OCI-LY3 (cell line): ENCODE measurements around the gene USP27X.

ENCODE experiments used
- EZH2phosphoT487 ChIP-seq: fragments of 200-600 bp; shearing (Covaris generic); IDR thresholded peaks from 2 replicates; pipeline ENCODE4 v1.6.1; 2018; ENCODE audit warnings: antibody characterized with exemption, mixed run types, low read depth
- TF ChIP-seq, protein P1 (sequence below): fragments of 200-600, 300-600 bp; sonication (generic); IDR thresholded peaks from 2 replicates; pipeline ENCODE4 v1.5.1; 2014; ENCODE audit warnings: antibody characterized with exemption, low read length, low read depth

DNA sequence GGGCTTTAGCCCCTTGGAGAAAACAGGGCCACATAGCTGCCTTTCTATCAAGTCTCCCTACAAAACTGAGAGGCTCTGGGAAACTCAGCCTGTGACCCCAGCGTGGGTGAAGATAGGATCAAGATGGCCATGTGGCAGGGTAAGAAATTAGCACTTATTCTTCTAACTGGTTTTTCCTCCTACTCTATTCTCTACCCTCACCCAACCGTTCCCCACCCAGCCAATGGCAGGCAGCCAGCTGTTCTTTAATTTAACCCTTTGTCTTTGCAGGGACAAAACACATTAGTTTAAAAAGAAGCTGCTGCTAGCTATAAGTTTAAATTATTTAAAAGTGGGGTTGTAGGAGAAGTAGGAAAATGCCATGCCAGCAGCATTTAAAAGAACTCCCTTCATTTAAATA lies 45.9 kb downstream of the USP27X start:
- TF ChIP-seq, protein P1, sequence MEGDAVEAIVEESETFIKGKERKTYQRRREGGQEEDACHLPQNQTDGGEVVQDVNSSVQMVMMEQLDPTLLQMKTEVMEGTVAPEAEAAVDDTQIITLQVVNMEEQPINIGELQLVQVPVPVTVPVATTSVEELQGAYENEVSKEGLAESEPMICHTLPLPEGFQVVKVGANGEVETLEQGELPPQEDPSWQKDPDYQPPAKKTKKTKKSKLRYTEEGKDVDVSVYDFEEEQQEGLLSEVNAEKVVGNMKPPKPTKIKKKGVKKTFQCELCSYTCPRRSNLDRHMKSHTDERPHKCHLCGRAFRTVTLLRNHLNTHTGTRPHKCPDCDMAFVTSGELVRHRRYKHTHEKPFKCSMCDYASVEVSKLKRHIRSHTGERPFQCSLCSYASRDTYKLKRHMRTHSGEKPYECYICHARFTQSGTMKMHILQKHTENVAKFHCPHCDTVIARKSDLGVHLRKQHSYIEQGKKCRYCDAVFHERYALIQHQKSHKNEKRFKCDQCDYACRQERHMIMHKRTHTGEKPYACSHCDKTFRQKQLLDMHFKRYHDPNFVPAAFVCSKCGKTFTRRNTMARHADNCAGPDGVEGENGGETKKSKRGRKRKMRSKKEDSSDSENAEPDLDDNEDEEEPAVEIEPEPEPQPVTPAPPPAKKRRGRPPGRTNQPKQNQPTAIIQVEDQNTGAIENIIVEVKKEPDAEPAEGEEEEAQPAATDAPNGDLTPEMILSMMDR: no peak
- no peak for TF ChIP-seq EZH2phosphoT487
